Measurements from ENCODE around the gene THTPA. TPM values are rescaled to one million over a fixed set of nuclear protein-coding genes. Genes with fewer than 3 reads are reported as not detected.

Gene THTPA
- total and polyA plus RNA-seq, 2 of the 4 experiments (the other 2 are of a cell fraction), result 5.0 to 9.2 TPM

- TF ChIP-seq RCOR1 (IDR thresholded peaks at IDR 0.05; ENCODE audit: insufficient replicate concordance, low read length) (no peak), RFX5 (IDR thresholded peaks at IDR 0.05; ENCODE audit: low read depth, low read length) (no peak), POLR2A (IDR thresholded peaks at IDR 0.05; ENCODE audit: low read depth, low read length) (peak; percentile 69; the same call in 1 of the 2 replicates), MAZ (IDR thresholded peaks at IDR 0.05; ENCODE audit: borderline replicate concordance, low read depth, low read length) (peak; percentile 55; the same call in 1 of the 2 replicates), CHD1 (IDR thresholded peaks at IDR 0.05; ENCODE audit: low read depth, low read length) (no peak), RAD21 (IDR thresholded peaks at IDR 0.05; ENCODE audit: low read length) (no peak)
These were observed at the start of gene THTPA (continued) for GRCh38 chr14:23555882-23556699.

DNA sequence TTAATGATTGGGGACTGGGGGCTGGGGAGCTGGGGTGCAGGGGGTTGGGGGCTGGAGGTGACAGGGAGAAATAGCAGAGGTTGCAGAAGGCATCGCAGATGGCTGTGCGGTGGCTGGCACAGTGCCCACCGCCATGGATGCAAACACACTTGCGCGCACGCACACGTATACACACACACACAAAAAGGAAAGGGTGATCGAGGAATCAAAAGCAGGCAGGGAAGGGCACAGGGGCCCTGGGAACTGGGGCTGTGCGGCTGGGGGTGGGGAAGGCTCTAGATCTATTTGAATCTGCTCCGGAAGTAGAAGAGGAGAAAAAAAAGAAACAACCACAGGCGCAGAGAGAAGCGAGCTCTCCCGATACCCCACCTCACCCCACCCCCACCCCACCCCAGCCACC lies 43.9 kb upstream of the THTPA start:
- peak overlapping the region; percentile 34 for H2AK9ac ChIP-seq (replicated peaks; ENCODE audit: low read depth, low read length, poor library complexity)
- no peak overlapping the region for H2AK5ac ChIP-seq (ENCODE audit: low read depth, low read length)
- H4K5ac ChIP-seq (ENCODE audit: low read depth, low read length), result peak overlapping the region; percentile 81; the same call in 1 of the 2 replicates
- H3K36me3 ChIP-seq (ENCODE audit: control insufficient read depth, insufficient read depth, low read length), result no peaks in the 10 kb centered on the region
- in situ Hi-C loops (cut with MboI; ENCODE audit: low sequenced_read_pairs) (no loop called here), intact Hi-C loops (cut with micrococcal nuclease) (no loop called here), dilution Hi-C loops (cut with HindIII; ENCODE audit: low sequenced_read_pairs, unreplicated experiment) (no loop called here)
- peak overlapping the region; percentile 83 for H3K4me2 ChIP-seq (ENCODE audit: low read depth, low read length)
- DNase-seq (no peak), ATAC-seq (ENCODE audit: low read depth) (peak; percentile 24; the same call in 1 of the 2 replicates)
- H3K9me3 ChIP-seq (ENCODE audit: control insufficient read depth, insufficient read depth, low read length), result no peaks in the 10 kb centered on the region
- no peak overlapping the region for H3K27ac ChIP-seq (ENCODE audit: insufficient read depth, low read length)
- H3K4me3 ChIP-seq (ENCODE audit: insufficient read depth, low read depth, low read length), result peak overlapping the region; percentile 46
- no peak overlapping the region for H4K91ac ChIP-seq (ENCODE audit: insufficient read depth, low read depth, low read length)
- H3K79me1 ChIP-seq (ENCODE audit: low read depth in 1 of 2, low read length in 2 of 2), result no peaks in the 10 kb centered on the region
- WGBS, 2 experiments (ENCODE audit: extremely low coverage in 2 of 2, insufficient read length in 1 of 2), result no CpG with 5 or more reads among the region's 13 CpGs
- no peak overlapping the region for H3K18ac ChIP-seq (ENCODE audit: low read depth, low read length)
- no peak overlapping the region for H2BK120ac ChIP-seq (ENCODE audit: low read depth, low read length)
- no peaks in the 10 kb centered on the region for H3K4me1 ChIP-seq (ENCODE audit: control insufficient read depth, insufficient read depth, low read length)
- H3K9me1 ChIP-seq (ENCODE audit: insufficient read depth, low read length), result peaks cover 4% of the 10 kb centered on the region; the same call in 1 of the 2 replicates
- H3K4ac ChIP-seq (ENCODE audit: low read depth, low read length), result no peak overlapping the region
- H2AFZ ChIP-seq (replicated peaks; ENCODE audit: low read length, poor library complexity), result peak overlapping the region; percentile 71
- no peaks in the 10 kb centered on the region for H4K20me1 ChIP-seq (ENCODE audit: insufficient read depth, low read length)
- POLR2A ChIA-PET (ENCODE audit: unreplicated experiment), result no interaction called here
- BruUV-seq (replicated peaks), result no TSS peak
- H4K8ac ChIP-seq (ENCODE audit: low read depth in 2 of 2, low read length in 2 of 2), result no peak overlapping the region
- H2BK20ac ChIP-seq (ENCODE audit: low read depth, low read length), result no peak overlapping the region
- no peak overlapping the region for H3K23ac ChIP-seq (ENCODE audit: low read depth, low read length)
- CTCF ChIA-PET, result no interaction called here
- no peak overlapping the region for H2BK5ac ChIP-seq (ENCODE audit: low read depth, low read length, poor library complexity, severe bottlenecking)
- no peak overlapping the region for H3K56ac ChIP-seq (ENCODE audit: extremely low read depth, insufficient read depth, low read length)
- no peak overlapping the region for H3K14ac ChIP-seq (replicated peaks; ENCODE audit: low read depth, low read length)
- no peak overlapping the region for H2BK15ac ChIP-seq (ENCODE audit: low read depth, low read length)
- H3K9ac ChIP-seq (ENCODE audit: low read depth, low read length), result peak overlapping the region; percentile 55; the same call in 1 of the 2 replicates
- no peaks in the 10 kb centered on the region for H3K27me3 ChIP-seq (ENCODE audit: control insufficient read depth, insufficient read depth, low read length)
- no peak for TF ChIP-seq MAZ (IDR thresholded peaks at IDR 0.05; ENCODE audit: borderline replicate concordance, low read depth, low read length)
- no peak for TF ChIP-seq CTCF (conservative IDR thresholded peaks at IDR 0.05; ENCODE audit: low read depth, low read length)
- no peak for TF ChIP-seq RCOR1 (IDR thresholded peaks at IDR 0.05; ENCODE audit: insufficient replicate concordance, low read length)
- no peak for TF ChIP-seq SMC3 (IDR thresholded peaks at IDR 0.05; ENCODE audit: low read depth, low read length)
- no peak for TF ChIP-seq FOS (IDR thresholded peaks at IDR 0.05; ENCODE audit: low read depth, low read length)
- TF ChIP-seq CEBPB (IDR thresholded peaks at IDR 0.05; ENCODE audit: low read depth, low read length), result no peak
- no peak for TF ChIP-seq NFE2L2 (IDR thresholded peaks at IDR 0.05; ENCODE audit: low read depth, low read length)
- no peak for TF ChIP-seq MAFK (IDR thresholded peaks at IDR 0.05; ENCODE audit: low read depth, low read length)
- no peak for TF ChIP-seq MXI1 (IDR thresholded peaks at IDR 0.05; ENCODE audit: borderline replicate concordance, low read depth, low read length)
- TF ChIP-seq RAD21 (IDR thresholded peaks at IDR 0.05; ENCODE audit: low read length), result no peak
- no peak for TF ChIP-seq ELK1 (IDR thresholded peaks at IDR 0.05; ENCODE audit: borderline replicate concordance, low read depth, low read length)

All from IMR-90 (cell line).